Measurements from ENCODE around the gene CTSH.
"Not testable (repeated sequence)": the region's sequence is repeated elsewhere in the genome, so short reads cannot be mapped to it uniquely, and the experiment has no call there.

CTSH gene

DNA sequence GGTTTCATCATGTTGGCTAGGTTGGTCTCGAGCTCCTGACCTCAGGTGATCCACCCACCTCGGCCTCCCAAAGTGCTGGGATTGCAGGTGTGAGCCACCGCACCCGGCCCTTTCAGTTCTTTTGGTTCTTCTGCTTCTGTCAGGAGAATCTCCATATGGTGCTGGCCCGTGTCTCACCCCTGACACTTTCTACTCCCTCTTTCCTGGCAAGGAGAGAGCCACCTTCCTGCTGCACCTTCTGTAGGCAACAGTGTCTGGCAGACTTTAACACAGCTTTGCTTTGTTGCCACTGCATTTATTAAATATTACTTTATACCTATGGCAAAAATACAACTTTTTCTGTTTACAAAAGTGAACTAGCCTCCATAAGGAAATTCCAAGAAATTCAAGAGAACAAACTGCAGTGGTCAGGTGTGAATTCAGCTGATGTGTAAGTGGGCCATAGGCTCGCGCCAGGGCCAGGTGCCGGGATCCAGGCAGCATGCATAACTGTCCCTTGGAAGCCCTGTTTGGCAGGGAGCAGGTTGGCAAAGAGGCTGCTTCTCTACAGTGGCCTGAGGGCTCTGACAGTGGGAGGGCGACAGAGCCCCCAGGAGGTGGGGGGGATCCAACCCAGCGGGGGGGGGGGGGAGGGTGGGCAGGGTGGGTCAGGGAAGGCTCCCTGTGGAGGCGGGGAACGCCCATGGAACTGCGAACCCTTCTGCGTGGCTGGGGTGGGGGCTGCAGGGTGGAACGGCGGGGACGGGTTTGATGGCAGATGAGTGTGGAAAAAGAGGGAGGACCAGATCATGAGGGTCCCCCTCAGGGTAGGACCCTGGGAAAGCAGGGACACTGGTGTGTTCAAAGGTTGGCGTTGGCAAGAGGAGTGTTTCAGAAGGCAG, 21.1 kb downstream of the CTSH start:
- in situ Hi-C loops (cut with MboI; ENCODE audit: low sequenced_read_pairs) = no loop called here

DNA sequence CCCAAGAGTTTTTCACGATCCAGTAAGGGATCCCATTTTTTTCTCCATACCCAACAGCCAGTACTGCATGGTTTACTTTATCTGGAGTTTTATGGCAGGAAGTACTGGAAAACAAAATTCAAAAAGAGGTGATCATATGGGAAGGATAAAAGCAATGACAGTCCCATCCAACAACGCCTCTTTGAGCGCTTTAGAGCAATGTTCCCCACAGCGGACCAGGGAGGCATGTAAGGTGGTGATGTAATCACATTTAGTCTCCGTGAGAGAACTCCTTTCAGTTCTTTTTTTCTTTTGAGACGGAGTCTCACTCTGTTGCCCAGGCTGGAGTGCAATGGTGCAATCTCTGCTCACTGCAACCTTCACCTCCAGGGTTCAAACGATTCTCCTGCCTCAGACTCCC, 21.8 kb downstream of the CTSH start:
- in situ Hi-C loops (cut with MboI; ENCODE audit: low sequenced_read_pairs) = no loop called here

DNA sequence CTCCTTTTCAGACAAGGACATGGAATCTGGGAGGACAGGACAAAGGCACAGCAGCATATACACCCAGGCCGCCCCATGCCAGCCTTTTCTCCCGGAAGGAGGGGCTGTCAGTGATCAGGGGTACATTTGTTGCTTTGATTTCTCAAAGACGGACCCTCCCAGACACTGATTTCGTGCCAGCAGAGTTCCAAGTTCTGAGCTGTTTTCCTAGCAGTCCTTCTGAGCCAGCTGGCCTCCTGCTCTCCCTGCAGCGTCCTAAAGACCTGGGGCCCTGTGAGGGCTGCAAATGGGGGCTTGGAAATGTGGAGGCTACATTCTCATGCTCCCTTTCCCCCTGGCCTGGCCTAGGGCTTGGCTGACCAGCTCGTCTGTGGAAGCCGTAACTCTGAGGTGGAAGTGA, 22.3 kb downstream of the CTSH start:
- in situ Hi-C loops (cut with MboI; ENCODE audit: low sequenced_read_pairs) = no loop called here

DNA sequence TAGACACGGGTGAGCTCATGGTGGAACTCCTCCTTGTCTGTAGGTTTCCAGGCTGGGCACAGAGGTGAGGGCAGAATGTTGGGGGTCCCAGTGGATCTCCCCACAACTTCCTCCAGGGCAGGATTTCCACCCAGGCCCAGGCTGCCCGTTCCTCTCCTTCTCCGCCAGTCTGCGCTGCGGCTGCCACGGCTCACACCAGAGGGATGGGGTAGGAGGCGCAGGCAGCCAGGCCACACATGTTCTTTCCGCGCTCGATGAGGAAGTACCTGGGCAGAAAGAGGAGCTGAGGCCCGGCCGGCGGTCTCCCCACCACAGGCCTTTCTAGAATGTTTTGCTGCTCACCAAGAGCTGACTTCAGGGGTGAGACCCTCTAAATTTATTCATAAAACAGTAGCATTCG, 22.9 kb downstream of the CTSH start:
- in situ Hi-C loops (cut with MboI; ENCODE audit: low sequenced_read_pairs) = no loop called here

DNA sequence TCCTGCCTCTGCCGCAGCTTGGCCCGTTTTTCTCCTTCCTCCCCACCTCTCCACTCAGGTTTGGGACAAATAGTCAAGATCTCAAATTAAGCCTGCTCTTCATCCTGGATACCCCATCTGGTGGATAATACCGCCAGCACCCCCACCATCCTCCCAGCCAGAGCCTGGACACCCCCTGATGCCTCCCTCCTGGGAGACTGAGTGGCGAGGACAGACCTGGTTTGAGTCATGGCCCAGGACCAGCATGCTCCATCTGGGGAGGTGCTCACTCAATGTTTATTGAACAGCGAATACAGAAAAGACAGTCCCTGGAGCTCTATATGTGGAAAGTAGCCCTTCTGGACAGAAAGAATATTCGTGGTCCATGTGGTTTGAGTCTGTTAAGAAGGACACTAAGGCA, 23.3 kb downstream of the CTSH start:
- in situ Hi-C loops (cut with MboI; ENCODE audit: low sequenced_read_pairs) = no loop called here

DNA sequence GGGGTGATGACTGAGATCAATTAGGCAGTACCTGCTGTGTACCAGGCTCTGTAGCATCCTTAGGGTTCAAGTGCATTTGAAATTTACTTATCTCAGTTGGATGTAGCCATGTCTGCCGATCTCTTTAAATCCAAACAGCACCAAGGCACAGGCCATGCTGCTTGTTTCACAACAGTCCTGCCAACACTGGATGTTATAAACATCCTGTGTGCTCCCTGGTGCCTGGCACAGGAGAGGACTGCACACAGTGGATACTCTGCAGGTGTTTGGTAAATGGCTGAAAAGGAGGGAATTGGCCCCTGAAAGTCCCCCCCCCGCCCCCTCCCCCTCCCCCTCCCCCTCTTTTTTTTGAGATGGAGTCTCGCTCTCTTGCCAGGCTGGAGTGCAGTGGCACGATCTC, 27.0 kb downstream of the CTSH start:
- in situ Hi-C loops (cut with MboI; ENCODE audit: low sequenced_read_pairs) = loop anchor here (10.0 kb wide), 2 partner anchors 107 to 267 kb away; no protein-coding TSS in a partner anchor

DNA sequence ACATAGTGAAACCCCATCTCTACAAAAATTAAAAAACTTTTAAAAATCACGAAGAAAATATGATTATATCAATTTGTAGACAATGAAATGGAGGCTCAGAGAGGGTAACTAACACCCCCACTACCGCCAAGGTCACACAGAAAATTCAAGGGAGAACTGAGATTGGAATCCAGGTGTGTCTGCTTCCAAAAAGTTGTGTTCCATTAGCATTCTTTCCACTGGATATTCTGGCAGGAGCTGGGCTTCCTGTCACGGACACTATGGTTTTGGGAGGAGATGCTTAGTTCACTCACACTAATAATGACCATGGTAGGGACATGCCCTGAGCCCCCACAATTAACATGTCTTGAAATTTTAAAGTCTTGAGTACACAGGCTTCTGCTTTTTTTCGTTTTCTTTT, 28.8 kb downstream of the CTSH start:
- in situ Hi-C loops (cut with MboI; ENCODE audit: low sequenced_read_pairs) = loop anchor here (10.0 kb wide), 2 partner anchors 109 to 269 kb away; no protein-coding TSS in a partner anchor

DNA sequence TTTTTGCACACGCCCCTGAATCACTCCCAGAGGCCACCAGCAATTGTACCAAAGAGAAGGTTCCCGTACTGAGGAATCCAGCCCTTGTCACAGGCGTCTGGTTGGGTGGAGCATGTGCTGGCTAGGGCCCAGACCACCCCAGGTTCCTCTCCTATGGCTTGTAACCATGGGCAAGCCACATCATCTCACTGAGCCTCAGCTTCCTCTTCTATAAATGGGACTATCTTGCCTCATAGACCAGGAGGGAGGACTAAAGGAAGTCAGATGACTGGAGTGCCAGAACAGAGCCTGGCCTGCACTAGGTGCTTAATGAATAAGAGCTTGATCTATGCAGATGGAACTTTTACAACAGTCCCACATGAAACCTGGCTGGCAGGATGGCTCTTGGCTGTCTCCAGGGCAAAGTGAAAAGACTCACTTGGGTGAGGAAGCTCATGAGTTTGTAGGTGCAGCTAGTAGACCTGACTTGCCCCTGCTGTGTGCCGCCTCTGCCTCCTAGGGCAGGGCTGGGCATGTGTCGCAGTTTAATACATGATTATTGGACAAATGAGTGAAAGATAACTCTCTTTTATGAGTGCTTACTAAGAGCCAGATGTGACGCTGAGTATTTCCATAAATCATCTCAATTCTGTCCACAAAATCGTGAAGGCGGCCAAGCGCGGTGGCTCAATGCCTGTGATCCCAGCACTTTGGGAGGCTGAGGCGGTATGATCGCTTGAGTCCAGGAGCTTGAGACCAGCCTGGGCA, 29.3 kb downstream of the CTSH start:
- in situ Hi-C loops (cut with MboI; ENCODE audit: low sequenced_read_pairs) = loop anchor here (10.0 kb wide), 2 partner anchors 109 to 269 kb away; no protein-coding TSS in a partner anchor

DNA sequence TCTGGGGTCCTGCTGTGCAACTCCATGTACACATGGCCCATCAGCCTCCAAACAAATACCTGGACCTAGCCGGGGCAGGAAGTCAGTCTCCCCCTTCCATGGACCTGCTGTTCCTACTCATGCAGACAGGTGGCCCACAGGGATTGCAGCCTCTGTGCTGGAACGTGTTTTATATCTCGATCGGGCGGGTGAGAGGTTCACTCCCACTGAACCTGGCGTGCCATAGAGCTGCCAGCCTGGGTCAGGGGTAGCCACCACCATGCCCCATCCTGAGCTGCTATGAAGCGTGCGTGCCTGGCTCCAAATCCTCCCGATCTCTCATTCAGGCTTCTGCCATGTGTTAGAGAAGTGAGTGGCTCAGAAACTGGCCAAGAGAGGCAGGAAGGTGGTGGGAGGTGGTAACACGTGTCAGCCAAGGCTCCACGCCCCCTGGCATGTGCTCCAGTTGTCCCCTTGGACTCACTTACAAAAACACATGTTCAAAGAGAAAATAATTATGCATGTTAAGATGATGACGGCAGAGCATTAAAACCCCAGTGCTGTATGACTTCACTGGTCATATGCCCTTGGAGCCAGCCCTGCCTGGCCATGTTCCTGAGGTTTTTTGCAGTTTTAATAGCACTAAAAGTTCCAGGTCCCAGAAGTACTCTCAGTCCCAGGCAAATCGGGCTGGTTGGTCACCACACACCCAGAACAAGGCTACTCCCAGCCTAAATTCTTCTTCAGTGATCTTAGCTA, 30.6 kb downstream of the CTSH start:
- in situ Hi-C loops (cut with MboI; ENCODE audit: low sequenced_read_pairs) = loop anchor here (10.0 kb wide), 2 partner anchors 111 to 271 kb away; no protein-coding TSS in a partner anchor

DNA sequence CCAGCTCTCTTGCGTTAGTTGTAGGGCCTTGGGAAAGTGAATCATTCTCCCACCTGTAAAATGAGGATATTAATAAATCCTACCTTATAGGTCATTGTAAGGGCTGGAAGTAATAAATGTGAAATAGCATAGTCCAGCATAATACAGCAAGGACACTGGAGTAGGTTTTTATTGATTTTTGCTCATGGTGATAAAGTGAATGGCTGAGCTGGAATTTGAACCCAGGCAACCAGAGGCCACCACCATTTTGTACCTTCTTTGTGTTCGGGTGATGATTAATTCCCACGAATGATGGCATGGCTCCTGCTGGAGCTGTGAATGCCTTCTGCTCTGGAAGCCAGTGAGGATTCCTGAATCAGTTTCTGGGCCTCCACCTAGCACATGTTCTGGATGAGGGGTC, 31.8 kb downstream of the CTSH start:
- in situ Hi-C loops (cut with MboI; ENCODE audit: low sequenced_read_pairs) = loop anchor here (10.0 kb wide), 2 partner anchors 112 to 272 kb away; no protein-coding TSS in a partner anchor

DNA sequence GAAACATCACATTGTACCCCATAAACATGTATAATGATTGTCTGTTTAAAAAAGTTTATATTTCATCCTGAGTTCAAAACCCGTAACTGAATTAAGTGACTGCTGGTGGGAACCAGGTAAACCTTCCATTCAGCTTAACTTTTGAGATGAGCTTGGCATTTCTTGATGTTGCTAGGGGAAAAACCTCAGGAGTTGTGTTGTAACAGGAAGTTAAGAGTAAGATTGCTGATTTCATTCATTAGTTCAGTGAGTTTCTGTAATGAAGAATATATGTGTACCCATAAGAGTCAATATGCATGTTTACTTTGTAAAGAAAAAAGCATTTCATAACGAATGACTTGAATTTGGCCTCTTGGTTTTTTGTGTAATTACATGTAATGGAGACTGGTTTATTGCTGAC, 32.5 kb downstream of the CTSH start:
- in situ Hi-C loops (cut with MboI; ENCODE audit: low sequenced_read_pairs) = loop anchor here (10.0 kb wide), 2 partner anchors 112 to 272 kb away; no protein-coding TSS in a partner anchor

DNA sequence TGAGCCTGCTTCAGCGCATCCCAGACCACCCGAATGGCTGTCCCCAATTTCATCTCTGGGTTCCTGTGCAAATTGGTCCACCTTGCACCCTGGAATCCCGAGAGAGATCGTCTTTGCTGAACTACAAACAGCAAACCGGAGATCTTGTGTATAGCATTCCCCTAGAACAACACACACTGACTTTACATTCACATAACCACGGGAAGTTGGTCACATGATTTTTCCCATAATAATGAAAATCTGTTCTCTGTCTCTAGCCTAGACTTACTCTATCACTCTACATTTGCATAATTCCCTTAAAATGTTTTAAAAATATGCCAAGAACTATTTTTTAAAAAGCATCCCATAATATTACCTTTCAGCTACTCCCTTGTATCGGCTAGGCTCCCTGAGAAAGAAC, 34.6 kb downstream of the CTSH start:
- in situ Hi-C loops (cut with MboI; ENCODE audit: low sequenced_read_pairs) = loop anchor here (10.0 kb wide), 2 partner anchors 115 to 275 kb away; no protein-coding TSS in a partner anchor

DNA sequence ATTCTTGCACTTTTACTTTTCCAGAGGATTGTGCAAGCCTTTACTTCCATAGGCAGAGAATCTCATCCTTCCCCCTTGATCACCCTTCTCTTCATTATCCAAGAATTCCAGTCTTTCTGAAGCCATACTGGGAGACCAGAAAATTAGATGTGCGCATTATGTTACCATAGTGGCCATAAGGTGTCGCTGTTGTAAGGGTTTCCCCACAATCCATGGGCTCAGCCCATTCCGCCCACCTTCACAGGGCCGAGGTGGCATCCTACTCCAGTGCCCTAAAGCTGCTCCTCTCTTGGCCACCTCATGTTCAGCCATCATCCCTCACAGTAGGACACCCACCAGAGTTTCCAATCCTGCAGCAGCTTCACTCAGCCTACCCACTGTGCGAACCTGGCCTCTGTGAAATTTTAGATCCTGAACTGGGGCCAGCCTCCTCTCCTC, 35.0 kb downstream of the CTSH start:
- in situ Hi-C loops (cut with MboI; ENCODE audit: low sequenced_read_pairs) = loop anchor here (10.0 kb wide), 2 partner anchors 115 to 275 kb away; no protein-coding TSS in a partner anchor

DNA sequence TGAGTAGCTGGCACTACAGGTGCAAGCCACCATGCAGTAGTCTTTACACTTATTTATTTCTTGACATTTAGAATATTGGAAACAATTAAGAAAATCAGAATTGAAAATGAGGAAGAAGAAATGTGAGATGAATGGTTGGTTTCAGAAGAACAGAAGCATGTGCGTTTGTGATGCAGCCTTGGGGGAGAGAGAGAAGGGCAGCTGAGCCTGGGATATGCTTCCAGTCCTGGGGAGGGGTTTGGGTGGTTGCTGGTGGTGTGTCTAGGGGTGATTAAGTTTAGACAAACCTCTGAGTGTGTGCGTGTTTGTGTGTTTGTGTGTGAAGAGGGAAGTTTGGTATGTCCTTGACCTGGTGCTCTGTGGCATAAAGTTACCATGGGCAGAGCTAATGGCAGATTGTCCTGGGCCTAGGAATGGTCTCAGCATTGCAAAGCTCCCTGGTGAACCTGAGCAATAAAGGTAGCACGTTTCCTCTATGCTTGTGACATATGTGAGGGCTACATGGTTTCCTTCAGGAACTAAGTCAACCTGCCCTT, 35.6 kb downstream of the CTSH start:
- in situ Hi-C loops (cut with MboI; ENCODE audit: low sequenced_read_pairs) = no loop called here

DNA sequence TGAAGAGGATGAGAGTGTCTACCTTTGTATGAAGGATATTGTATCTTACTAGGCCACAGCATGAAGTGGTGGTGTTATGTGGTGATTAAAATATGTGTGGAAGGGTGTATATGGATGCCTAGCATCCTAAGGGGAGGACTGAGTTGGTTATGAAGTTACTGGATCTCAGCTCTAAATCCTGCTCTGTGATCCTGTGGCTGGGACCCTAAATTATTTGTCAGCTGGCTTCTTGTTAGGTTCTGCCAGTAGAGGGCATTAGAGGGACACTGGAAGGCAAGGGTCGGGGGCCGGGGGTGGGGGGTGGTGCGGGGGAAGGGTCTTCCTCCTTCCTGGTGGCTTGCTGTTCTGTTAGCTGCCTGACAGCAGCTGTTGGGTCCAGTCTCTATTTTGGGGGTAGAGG, 37.3 kb downstream of the CTSH start:
- in situ Hi-C loops (cut with MboI; ENCODE audit: low sequenced_read_pairs) = no loop called here

DNA sequence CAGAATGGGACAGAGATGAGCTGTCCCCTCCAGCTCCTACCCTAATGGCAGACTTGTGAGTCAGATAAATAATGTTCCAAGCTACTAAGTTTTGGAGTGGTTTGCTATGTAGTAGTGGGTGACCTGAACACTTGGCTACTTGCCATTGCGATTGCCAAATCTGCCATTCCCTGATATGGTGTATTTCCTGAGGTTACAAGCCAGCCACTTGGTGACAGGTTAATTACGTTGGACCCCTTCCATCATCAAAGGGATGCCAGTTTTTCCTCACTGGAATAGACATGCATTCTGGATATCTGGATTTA, 38.6 kb downstream of the CTSH start:
- in situ Hi-C loops (cut with MboI; ENCODE audit: low sequenced_read_pairs) = no loop called here

DNA sequence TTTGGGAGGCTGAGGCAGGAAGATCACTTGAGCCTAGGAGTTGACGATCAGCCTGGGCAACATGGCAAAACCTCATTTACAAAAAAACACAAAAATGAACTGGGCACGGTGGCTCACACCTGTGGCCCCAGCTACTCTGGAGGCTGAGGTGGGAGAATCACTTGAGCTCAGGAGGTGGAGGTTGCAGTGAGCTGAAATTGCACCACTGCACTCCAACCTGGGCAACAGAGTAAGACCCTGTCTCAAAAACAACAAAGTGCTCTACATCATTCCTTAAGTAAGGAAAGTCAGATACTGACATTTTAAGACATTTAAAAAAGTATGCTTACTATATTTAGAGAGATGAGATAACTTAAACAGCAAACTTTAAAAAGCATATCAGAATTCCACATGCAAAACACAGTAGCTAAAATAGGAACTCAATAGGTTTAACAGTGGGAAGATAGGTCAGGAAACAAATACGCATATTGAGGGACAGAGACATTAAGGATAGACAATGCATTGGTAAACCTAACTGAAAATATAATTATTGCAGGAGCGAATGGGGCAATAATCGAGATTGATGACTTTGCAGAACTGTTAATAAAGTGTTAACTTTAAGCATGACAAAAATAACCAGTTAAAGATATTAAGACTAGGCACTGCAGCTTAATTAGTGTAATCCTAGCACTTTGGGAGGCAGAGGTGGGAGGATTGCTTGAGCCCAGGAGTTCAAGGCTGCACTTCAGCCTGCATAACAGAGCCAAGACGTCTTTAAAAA, 40.1 kb downstream of the CTSH start:
- in situ Hi-C loops (cut with MboI; ENCODE audit: low sequenced_read_pairs) = no loop called here

DNA sequence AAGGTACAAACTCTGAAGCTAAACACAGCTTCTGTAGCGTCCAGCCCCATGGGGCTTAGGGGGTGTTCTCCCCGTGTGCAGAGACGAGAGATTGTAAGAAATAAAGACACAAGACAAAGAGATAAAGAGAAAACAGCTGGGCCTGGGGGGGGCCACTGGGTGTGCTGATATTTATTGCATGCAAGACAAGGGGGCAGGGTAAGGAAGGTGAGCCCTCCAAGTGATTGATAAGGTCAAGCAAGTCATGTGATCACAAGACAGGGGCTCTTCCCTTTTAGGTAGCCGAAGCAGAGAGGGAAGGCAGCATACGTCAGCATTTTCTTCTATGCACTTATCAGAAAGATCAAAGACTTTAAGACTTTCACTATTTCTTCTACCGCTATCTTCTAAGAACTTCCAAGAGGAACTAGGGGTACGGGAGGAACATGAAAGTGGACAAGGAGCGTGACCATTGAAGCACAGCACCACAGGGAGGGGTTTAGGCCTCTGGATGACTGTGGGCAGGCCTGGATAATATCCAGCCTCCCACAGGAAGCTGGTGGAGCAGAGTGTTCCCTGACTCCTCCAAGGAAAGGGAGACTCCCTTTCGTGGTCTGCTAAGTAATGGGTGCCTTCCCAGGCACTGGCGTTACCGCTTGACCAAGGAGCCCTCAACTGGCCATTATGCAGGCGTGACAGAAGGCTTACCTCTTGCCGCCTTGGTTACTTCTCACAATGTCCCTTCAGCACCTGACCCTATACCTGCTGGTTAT, 42.4 kb downstream of the CTSH start:
- in situ Hi-C loops (cut with MboI; ENCODE audit: low sequenced_read_pairs) = not testable (repeated sequence)

DNA sequence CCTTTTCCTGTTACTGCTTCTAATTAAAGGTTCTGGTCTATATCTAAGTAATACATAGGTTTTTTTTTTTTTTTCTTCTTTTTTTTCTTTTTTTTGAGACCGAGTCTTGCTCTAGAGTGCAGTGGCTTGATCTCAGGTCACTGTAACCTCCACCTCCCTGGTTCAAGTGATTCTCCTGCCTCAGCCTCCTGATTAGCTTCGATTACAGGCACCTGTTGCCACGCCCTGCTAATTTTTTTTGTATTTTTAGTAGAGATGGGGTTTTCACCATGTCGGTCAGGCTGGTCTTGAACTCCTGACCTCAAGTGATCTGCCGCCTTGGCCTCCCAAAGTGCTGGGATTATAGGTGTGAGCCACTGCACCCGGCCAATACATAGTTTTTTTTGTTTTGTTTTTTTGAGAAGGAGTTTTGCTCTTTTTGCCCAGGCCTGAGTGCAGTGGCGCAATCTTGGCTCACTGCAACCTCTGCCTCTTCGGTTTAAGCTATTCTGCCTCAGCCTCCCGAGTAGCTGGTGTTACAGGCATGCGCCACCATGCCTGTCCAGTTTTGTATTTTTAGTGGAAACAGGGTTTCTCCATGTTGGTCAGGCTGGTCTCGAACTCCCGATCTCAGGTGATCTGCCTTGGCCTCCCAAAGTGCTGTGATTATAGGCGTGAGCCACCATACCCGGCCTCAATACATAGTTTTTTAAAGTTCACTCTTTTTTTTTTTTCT, 43.9 kb downstream of the CTSH start:
- in situ Hi-C loops (cut with MboI; ENCODE audit: low sequenced_read_pairs) = not testable (repeated sequence)
